ENCODE data around the gene MMP24.
"Not testable (repeated sequence)": the region's sequence is repeated elsewhere in the genome, so short reads cannot be mapped to it uniquely, and the experiment has no call there.

Gene MMP24

GRCh38 chr20:35314816-35315631 lies 88.5 kb downstream of the MMP24 start:
- no peak for DNase-seq

- not testable (repeated sequence) for DNase-seq
These were observed 89.1 kb downstream of the MMP24 start for GRCh38 chr20:35315632-35316020.

- DNase-seq = no peak
These were observed 89.6 kb downstream of the MMP24 start for GRCh38 chr20:35316086-35316485.

DNA sequence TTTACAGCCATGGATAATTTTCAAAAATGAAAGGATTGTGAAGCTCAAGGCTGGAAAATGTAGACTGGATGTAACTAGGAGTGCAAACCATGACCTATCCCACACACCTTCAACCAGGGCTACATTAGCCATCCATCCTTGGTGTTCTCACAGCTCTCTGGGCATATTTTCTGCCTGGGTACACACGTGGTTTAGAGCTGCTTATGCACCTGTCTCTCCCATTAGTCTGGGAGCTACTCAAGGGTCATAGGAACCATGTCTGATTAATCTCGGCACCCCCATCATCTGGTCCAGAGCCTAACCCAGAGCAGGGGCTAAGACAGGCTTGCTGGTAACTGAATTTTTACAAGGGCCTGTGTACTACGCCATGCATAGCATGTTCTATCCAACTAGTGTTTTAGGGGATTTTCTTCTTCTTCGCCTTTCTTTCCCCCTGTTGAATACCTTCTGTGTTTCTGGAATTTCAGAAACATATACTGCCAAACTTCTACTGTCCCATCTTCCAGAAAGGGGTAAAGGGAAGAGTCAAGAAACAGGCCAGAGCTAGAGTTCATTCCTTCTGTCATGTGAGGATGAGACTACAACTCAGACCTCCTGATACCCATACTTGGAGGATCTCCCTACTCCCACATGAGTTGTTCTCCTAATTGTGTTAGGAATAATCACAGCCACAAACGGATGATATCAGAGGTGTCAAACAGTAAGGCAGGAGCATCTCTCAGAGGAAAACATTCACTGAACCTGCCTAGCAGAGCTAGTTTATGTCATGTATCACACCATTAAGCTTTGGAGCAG lies 91.1 kb downstream of the MMP24 start:
- DNase-seq = no peak

GRCh38 chr20:35318502-35319157 lies 92.1 kb downstream of the MMP24 start:
- no peak for DNase-seq

DNA sequence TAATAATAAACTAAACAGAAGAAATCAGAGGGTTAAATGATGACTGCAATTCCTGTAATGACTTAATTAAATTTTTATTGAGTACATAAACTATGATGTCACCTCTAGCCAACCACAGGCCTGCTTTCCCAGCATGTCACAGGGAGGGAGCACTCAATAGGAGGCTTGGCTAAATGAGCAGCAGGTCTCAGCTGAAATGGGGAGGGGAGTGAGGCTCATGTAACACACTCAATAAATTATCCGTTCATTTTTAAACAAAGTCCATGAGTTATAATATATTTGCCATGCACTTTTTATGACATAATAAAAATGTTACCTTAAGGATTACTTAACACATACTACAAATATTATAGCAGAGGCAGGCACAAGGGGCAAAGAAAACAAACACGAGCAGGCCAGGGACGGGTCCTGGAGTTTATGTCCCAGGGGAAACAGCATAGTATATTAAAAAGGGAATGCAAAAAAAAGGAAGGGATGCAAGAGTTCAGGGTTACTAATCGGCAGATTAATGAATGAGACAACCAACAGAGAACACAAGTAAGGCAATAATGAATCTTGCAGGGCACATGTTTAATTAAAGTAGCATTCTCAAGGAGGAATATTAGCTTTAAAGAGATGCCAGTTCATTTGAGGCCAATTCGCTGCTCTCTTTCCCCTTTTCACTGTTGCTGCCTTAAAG lies 92.8 kb downstream of the MMP24 start:
- no peak for DNase-seq

DNA sequence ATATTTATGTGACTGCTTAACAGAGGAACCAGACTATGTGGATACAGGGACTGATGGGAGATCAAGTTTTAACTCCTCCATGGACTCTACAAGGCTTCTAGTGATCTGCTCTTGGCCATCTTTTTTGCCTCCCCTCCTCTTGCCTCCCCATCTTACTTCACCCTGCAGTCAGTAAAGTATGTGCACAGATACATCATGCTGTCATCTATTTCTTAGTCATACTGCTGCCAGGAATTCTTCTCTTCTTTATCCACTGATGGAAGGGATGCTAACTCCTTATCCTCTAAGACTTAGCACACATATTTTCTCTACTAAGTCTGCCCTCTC lies 93.3 kb downstream of the MMP24 start:
- no peak for DNase-seq

DNA sequence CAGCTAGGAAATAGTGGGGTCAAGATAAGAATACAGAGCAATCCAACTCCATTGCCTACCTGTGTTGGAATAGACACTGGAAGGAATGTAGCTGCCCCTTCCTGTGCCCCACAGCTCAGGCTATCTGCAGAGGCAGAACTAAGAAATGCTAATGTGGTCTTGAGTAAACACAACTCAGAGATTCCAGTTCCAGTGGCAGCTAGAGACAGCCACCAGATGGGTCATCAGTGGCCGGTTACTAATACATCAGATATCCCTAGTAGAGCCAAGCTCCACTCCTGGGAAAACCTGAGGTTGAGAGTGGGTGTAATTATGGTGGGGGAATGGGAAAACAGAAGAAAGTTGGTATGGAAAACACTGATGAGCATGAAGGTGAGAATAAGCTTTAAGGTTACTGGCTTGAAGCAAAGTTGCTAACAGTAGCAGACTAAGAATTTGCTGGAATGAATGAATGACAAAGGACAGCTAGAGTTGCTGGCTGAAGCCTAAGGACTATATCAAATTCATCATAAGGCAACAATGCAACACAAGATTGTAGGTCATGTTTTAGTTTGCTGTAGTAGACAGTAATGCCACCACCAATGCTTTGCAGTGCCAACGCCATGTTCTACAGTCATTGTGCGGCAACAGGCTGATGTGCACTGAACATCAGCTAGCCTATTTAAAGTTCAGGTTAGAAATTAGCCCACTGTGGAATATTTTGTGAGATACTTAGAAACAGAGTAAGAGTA lies 94.1 kb downstream of the MMP24 start:
- no peak for DNase-seq

DNA sequence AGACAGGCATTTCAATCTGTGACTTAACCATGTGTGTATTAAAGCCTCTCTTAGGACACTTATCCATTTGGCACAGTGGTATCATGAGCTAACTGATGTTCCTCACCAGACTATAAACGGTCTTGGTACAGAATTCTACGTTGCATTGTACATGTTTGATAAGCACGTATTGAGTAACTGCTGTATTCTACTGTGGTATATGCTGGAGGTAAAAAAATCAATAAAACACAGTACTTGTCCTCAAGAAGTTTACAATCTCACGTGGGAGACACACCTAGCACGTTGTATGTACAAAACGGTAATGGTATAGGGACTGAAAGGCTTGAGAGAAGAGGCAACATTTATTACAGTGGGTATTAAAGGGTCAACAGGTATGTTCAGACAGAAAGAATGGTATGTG lies 98.9 kb downstream of the MMP24 start:
- no peak for DNase-seq

- no peak for DNase-seq
These were observed 99.7 kb downstream of the MMP24 start for GRCh38 chr20:35326021-35326739.
